Activated CD8-positive, alpha-beta memory T cell treated with anti-CD3 and anti-CD28 coated beads for 4 hours (primary cell): ENCODE results near the gene ITGB4.
"Not testable (repeated sequence)": the region's sequence is repeated elsewhere in the genome, so short reads cannot be mapped to it uniquely, and the experiment has no call there.

ENCODE experiments used
- DNase-seq, 2 donors: peaks; one replicate each; pipeline ENCODE4 v3.0.0-alpha.2; 2020; ENCODE audit warnings: low read depth in 2 of 2

ITGB4 gene

GRCh38 chr17:75752802-75753513, 31.7 kb downstream of the ITGB4 start:
- no peak for DNase-seq

- DNase-seq: peak; percentile 41 to 55
Observed at GRCh38 chr17:75753514-75754377, 32.5 kb downstream of the ITGB4 start.

GRCh38 chr17:75754378-75755204, 33.3 kb downstream of the ITGB4 start:
- DNase-seq: no peak

- DNase-seq: no peak
Observed at GRCh38 chr17:75755205-75755901, 34.1 kb downstream of the ITGB4 start.

- DNase-seq: no peak
Observed at GRCh38 chr17:75755990-75756389, 34.7 kb downstream of the ITGB4 start.

GRCh38 chr17:75756451-75757085, 35.3 kb downstream of the ITGB4 start:
- no peak for DNase-seq

- no peak for DNase-seq
Observed at GRCh38 chr17:75757086-75757681, 35.9 kb downstream of the ITGB4 start.

GRCh38 chr17:75758131-75758905, 37.1 kb downstream of the ITGB4 start:
- no peak for DNase-seq

GRCh38 chr17:75759457-75759856, 38.2 kb downstream of the ITGB4 start:
- no peak for DNase-seq

- not testable (repeated sequence) for DNase-seq
Observed at GRCh38 chr17:75759978-75760640, 38.9 kb downstream of the ITGB4 start.

GRCh38 chr17:75762513-75763268, 41.4 kb downstream of the ITGB4 start:
- no peak for DNase-seq

GRCh38 chr17:75763269-75763607, 42.0 kb downstream of the ITGB4 start:
- DNase-seq: no peak

- DNase-seq: no peak
Observed at GRCh38 chr17:75763613-75764416, 42.6 kb downstream of the ITGB4 start.

- no peak for DNase-seq
Observed at GRCh38 chr17:75764417-75764710, 43.1 kb downstream of the ITGB4 start.

GRCh38 chr17:75764711-75765421, 43.6 kb downstream of the ITGB4 start, which contains the start of gene GALK1:
Gene GALK1, minus strand, starts transcription at chr17:75765192. Its CDS starts 56 bp downstream, at chr17:75765136.
- DNase-seq: peak; percentile 43 to 46

GRCh38 chr17:75765981-75766380, 44.7 kb downstream of the ITGB4 start:
- DNase-seq: no peak

- DNase-seq: no peak
Observed at GRCh38 chr17:75767881-75768280, 46.6 kb downstream of the ITGB4 start.
